Breast epithelium (tissue), 4 donors: ENCODE data around the gene ANKS1B. TPM values are rescaled to one million over a fixed set of nuclear protein-coding genes. Genes with fewer than 3 reads are reported as not detected.

ENCODE experiments used
- DNase-seq, 2 donors: peaks; one replicate each; pipeline ENCODE4 v3.0.0-alpha.2; 2019; ENCODE audit warnings: low spot score in 2 of 2
- H3K27ac ChIP-seq, 2 donors: fragments of 200-600 bp; sonication (generic) in 1 of 2; one replicate each; pipeline ENCODE4 v1.5.1; 2016 to 2019; ENCODE audit warnings: mild to moderate bottlenecking in 1 of 2
- H3K27me3 ChIP-seq, 2 donors: fragments of 200-600 bp; sonication (generic) in 1 of 2; one replicate each; pipeline versions ENCODE4 v1.5.1 to v1.6.0; 2017 to 2019; ENCODE audit warnings: control low read depth in 1 of 2, mild to moderate bottlenecking in 1 of 2
- H3K36me3 ChIP-seq: fragments of 200-600 bp; one replicate; pipeline ENCODE4 v1.5.1; 2019
- H3K4me1 ChIP-seq, 2 donors: fragments of 200-600 bp; sonication (generic); one replicate each; pipeline ENCODE4 v1.5.1; 2016 to 2019; ENCODE audit warnings: control low read depth in 1 of 2
- H3K4me3 ChIP-seq, 3 donors: fragments of 200-600 bp; sonication (generic); 1 replicate in 2 of 3; 2 replicates in 1 of 3; pipeline ENCODE4 v1.5.1; 2016 to 2019; ENCODE audit warnings: mild to moderate bottlenecking in 3 of 3, moderate library complexity in 2 of 3
- H3K9me3 ChIP-seq, 2 donors: fragments of 200-600 bp; sonication (generic) in 1 of 2; one replicate each; pipeline ENCODE4 v1.5.1; 2016 to 2019; ENCODE audit warnings: control low read depth in 1 of 2
- POLR2A ChIP-seq: fragments of 450-650 bp; IDR thresholded peaks from one replicate; pipeline ENCODE4 v1.6.1; 2016; ENCODE audit warnings: antibody characterized with exemption, mild to moderate bottlenecking, moderate library complexity
- POLR2AphosphoS5 ChIP-seq, 3 donors: sonication (generic); formaldehyde crosslinking; IDR thresholded peaks; one replicate each; pipeline ENCODE4 v1.6.1; 2017; ENCODE audit warnings: antibody characterized with exemption in 3 of 3
- intact Hi-C: fragments of 100-400 bp; cut with DNase I; formaldehyde crosslinking; loops from one replicate; pipeline ENCODE4 v1.15.1; 2023; ENCODE audit warnings: low total_unique reads
- total RNA-seq, 3 donors: library from RNA; depleted of rRNA; stranded (reverse); fragments of >200 nt; gene quantifications; one replicate each; pipeline ENCODE4 v1.1.0, GENCODE V29; 2016
- TF ChIP-seq, protein P1 (sequence below), 3 donors: fragments of 450-650 bp; IDR thresholded peaks; one replicate each; pipeline ENCODE4 v1.5.1; 2016 to 2017; ENCODE audit warnings: antibody characterized with exemption in 3 of 3, mild to moderate bottlenecking in 3 of 3, moderate library complexity in 3 of 3

Gene ANKS1B
- total RNA-seq, 3 donors from 2014 or later: 16.6 to 115 (median 32.4) TPM

- TF ChIP-seq POLR2A (no peak), POLR2AphosphoS5 (IDR thresholded peaks at IDR 0.05) (no peak)
- TF ChIP-seq, protein P1, sequence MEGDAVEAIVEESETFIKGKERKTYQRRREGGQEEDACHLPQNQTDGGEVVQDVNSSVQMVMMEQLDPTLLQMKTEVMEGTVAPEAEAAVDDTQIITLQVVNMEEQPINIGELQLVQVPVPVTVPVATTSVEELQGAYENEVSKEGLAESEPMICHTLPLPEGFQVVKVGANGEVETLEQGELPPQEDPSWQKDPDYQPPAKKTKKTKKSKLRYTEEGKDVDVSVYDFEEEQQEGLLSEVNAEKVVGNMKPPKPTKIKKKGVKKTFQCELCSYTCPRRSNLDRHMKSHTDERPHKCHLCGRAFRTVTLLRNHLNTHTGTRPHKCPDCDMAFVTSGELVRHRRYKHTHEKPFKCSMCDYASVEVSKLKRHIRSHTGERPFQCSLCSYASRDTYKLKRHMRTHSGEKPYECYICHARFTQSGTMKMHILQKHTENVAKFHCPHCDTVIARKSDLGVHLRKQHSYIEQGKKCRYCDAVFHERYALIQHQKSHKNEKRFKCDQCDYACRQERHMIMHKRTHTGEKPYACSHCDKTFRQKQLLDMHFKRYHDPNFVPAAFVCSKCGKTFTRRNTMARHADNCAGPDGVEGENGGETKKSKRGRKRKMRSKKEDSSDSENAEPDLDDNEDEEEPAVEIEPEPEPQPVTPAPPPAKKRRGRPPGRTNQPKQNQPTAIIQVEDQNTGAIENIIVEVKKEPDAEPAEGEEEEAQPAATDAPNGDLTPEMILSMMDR (IDR thresholded peaks at IDR 0.05): no peak
- no peaks in the 10 kb centered on the region for H3K4me1 ChIP-seq
- H3K9me3 ChIP-seq: no peaks in the 10 kb centered on the region
- no peak overlapping the region for H3K27ac ChIP-seq
- DNase-seq: no peak
- H3K4me3 ChIP-seq: no peak overlapping the region
- H3K27me3 ChIP-seq: no peaks in the 10 kb centered on the region
- no peaks in the 10 kb centered on the region for H3K36me3 ChIP-seq
- intact Hi-C loops: no loop called here
Observed at GRCh38 chr12:99231031-99231430, 753.7 kb downstream of the ANKS1B start.

DNA sequence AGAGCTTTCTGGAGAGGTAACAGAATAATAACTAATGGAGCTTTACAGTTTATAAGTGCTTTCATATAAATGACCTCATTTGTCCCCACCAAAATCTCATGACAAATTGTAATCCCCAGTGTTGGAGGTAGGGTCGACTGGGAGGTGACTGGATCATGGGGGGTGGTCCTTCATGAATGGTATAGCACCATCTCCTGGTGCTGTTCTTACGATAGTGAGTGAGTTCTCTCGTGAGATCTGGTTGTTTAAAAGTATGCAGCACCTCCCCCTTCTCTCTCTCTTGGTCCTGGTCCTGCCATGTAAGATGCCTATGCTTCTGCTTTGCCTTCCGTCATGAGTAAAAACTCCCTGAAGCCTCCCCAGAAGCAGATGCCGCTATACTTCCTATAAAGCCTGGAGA lies 760.5 kb downstream of the ANKS1B start:
- Histone ChIP-seq H3K27me3 (no peaks in the 10 kb centered on the region), H3K4me3 (no peak overlapping the region), H3K4me1 (no peaks in the 10 kb centered on the region), H3K27ac (no peak overlapping the region), H3K9me3 (no peaks in the 10 kb centered on the region), H3K36me3 (no peaks in the 10 kb centered on the region)
- no peak for DNase-seq
- TF ChIP-seq, protein P1 (IDR thresholded peaks at IDR 0.05): no peak
- no peak for TF ChIP-seq POLR2AphosphoS5 (IDR thresholded peaks at IDR 0.05)
- TF ChIP-seq POLR2A: no peak
- intact Hi-C loops: loop anchor here (5.0 kb wide), 1 partner anchor 302 kb away; no protein-coding TSS in a partner anchor

DNA sequence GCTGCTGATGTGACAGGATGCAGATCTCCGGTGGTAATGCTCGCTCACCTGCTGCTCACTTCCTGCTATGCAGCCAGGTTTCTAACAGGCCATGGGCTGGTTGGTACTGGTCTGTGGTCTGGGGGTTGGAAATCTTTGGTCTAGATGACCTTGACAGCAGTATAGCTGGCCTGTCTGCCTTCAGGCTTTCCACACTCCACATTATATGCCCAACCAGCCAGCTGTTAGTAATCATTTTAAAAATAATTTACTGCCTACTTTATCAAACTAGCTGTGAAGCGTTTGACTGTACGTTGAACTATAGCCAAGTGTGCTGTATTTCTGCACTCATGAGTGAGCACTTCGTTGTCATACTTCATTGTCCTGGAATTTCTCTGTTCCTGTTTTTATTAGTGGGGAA lies 761.2 kb downstream of the ANKS1B start:
- TF ChIP-seq, protein P1 (IDR thresholded peaks at IDR 0.05): no peak
- TF ChIP-seq POLR2A (no peak), POLR2AphosphoS5 (IDR thresholded peaks at IDR 0.05) (no peak)
- DNase-seq: no peak
- intact Hi-C loops: loop anchor here (5.0 kb wide), 1 partner anchor 301 kb away; no protein-coding TSS in a partner anchor
- Histone ChIP-seq H3K36me3 (no peaks in the 10 kb centered on the region), H3K27ac (no peak overlapping the region), H3K4me1 (no peaks in the 10 kb centered on the region), H3K4me3 (no peak overlapping the region), H3K27me3 (no peaks in the 10 kb centered on the region), H3K9me3 (no peaks in the 10 kb centered on the region)

DNA sequence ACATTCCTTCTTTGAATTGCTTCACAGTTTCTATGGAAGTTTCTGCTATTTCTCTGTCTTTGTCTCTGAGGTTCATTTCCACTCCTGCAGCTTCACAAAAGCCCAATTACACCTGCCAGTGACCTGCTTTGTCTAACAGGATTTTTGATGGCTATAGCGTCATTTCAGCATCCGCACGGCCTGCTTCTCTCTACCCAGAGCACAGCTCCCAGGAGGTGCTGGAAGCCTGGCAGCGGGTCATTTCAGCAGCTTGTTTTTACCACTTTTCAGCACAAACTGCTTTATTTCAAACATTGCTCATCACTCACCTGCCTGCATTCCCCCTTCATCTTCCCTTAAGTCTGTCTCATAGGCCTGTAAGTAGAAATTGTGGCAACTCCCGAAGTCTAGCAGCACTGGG lies 771.7 kb downstream of the ANKS1B start:
- Histone ChIP-seq H3K4me1 (no peaks in the 10 kb centered on the region), H3K27me3 (no peaks in the 10 kb centered on the region), H3K36me3 (no peaks in the 10 kb centered on the region), H3K4me3 (no peak overlapping the region), H3K27ac (no peak overlapping the region), H3K9me3 (peaks cover 11 to 18% of the 10 kb centered on the region in 2 donors)
- no peak for TF ChIP-seq POLR2A
- no peak for TF ChIP-seq POLR2AphosphoS5 (IDR thresholded peaks at IDR 0.05)
- TF ChIP-seq, protein P1 (IDR thresholded peaks at IDR 0.05): no peak
- intact Hi-C loops: no loop called here
- no peak for DNase-seq

- Histone ChIP-seq H3K9me3 (peaks cover 11 to 18% of the 10 kb centered on the region in 2 donors), H3K4me3 (no peak overlapping the region), H3K4me1 (no peaks in the 10 kb centered on the region), H3K27me3 (no peaks in the 10 kb centered on the region), H3K27ac (no peak overlapping the region), H3K36me3 (no peaks in the 10 kb centered on the region)
- TF ChIP-seq POLR2A: no peak
- no peak for DNase-seq
- intact Hi-C loops: no loop called here
Observed at GRCh38 chr12:99212275-99212674, 772.5 kb downstream of the ANKS1B start.

- no peak for TF ChIP-seq POLR2A
- no peak for TF ChIP-seq POLR2AphosphoS5 (IDR thresholded peaks at IDR 0.05)
- TF ChIP-seq, protein P1 (IDR thresholded peaks at IDR 0.05): no peak
- no peaks in the 10 kb centered on the region for H3K4me1 ChIP-seq
- H3K36me3 ChIP-seq: no peaks in the 10 kb centered on the region
- no peak for DNase-seq
- peaks cover 0 to 8% of the 10 kb centered on the region in 2 donors for H3K9me3 ChIP-seq
- intact Hi-C loops: no loop called here
- H3K27me3 ChIP-seq: no peaks in the 10 kb centered on the region
- no peak overlapping the region for H3K4me3 ChIP-seq
- no peak overlapping the region for H3K27ac ChIP-seq
Observed at GRCh38 chr12:99205111-99205510, 779.6 kb downstream of the ANKS1B start.
